M059J (cell line): Measurements from ENCODE around the gene SAXO1. TPM values are rescaled to one million over a fixed set of nuclear protein-coding genes. Genes with fewer than 3 reads are reported as not detected.
"Not testable (repeated sequence)": the region's sequence is repeated elsewhere in the genome, so short reads cannot be mapped to it uniquely, and the experiment has no call there.

Source experiments
- DNase-seq: peaks from one replicate; pipeline ENCODE4 v3.0.0-alpha.2; 2012; ENCODE audit warnings: low read depth
- total RNA-seq: library from RNA; depleted of rRNA; stranded (reverse); fragments of >200 nt; shearing (Covaris generic); gene quantifications from 2 replicates; pipeline ENCODE4 v1.2.3, GENCODE V29; 2014

Gene SAXO1
- total RNA-seq, 1 experiment from 2014 or later, result 0.10 TPM

DNA sequence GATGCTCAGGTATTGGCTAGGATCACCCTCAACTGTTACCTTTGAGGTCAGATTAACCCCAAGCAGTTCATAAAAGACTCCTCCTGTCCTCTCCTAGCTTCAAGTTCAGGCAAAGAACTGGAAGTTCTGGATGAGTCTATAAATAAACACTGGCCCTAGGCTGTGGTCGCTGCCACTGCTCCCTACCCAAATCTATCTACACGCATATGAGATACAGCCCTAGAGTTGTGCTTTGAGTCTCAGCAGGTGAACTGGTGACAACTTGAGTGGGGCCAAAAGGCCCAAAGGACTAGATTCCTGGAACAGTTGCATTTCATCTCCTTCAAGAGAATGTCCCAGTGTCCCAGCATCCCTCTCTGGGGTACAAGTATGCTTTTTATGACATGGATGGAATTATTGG, 62.6 kb downstream of the SAXO1 start:
- DNase-seq, result no peak

DNA sequence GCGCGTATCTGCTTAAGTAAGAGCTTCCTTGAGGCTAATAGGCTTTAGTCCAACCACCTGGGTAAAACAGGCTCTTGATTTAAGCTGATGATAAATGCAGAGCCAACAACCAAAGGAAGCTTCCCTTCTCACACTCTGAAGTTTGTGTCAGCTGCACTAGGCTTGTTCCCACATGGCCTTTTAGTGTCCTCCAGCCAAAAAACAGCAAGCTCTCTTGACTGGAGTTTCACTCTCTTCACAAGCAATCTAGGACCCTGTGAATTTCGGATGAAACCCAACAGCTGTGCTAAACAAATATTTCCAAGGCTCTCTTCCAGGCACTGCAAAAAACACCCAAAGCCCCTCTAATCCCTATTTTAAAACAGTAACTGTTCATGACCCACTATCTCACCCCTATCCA, 63.9 kb downstream of the SAXO1 start:
- no peak for DNase-seq

DNA sequence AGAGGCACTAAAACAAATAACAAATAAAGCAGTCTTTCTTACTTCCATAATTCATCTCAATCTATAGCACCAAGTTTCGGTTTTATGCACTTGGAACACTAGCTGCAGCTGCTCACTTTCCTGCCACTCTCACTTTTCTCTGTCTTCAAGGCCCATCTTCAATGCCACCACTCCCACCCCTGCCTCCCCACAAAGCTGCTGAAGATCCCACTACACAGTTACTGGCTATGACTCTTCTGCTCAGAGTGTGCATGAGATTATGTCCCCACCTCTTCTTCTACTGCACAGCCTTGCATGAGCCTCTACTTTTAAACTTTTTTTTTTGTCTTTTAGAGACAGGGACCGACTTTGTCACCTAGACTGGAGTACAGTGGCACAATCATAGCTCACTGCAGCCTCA, 77.4 kb downstream of the SAXO1 start:
- no peak for DNase-seq

DNA sequence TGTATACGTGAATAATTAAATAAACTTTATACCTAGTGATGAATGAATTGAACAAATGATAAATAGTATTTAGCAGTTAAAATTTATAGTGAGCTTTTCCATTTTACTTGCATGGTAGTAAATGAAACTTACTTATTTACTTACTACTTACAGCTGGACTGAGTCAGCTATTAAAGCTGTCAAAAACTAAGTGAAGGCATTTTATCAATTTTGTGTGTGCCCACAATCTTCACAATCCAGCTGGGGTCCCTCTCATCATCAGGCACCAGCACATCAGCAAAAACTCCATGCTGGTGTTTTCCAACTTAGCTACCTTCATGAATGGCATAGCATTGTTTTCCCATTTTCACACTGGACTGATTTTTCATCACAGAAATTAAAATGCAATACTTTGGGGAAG, 81.1 kb downstream of the SAXO1 start:
- DNase-seq, result no peak

DNA sequence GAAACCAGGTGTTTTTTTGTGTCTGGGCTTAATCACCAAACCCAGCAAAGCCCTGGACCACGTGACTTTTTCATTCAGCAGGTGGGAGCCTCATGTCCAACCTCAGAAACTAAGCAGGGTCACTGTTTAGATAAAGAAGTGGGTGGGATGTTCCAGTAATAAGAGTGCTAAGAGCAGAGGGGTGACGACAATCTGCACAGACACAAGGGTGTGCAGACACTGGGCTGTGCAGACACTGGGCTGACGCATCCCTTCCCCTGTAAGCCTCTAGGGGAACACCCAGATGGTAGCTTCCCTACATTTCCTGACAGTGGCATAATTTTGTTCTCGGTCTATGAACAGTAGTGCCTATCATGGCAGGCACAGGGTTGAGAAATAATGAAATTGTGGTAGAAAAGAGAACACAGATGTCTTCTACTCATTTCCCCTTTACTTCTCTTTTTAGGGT, 85.1 kb downstream of the SAXO1 start:
- DNase-seq, result no peak

DNA sequence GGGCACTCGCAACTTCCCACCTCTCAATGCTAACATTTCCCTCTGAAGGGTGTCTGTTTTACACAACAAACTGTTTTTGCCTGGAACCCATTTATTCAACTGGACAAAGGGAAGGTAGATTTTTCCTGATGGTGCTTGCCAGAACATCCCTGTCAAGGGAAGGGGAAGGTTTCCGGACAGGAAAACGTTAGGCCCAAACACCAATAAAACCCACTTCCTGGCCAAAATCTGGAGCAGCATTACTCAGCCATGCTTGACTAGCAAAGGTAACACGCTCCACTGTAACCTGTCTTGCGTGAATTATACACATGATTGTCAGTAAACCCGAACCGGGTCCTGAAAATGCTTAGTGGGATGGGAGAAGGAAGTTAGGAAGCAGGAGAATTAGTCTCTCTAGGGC, 90.2 kb downstream of the SAXO1 start:
- DNase-seq, result no peak

DNA sequence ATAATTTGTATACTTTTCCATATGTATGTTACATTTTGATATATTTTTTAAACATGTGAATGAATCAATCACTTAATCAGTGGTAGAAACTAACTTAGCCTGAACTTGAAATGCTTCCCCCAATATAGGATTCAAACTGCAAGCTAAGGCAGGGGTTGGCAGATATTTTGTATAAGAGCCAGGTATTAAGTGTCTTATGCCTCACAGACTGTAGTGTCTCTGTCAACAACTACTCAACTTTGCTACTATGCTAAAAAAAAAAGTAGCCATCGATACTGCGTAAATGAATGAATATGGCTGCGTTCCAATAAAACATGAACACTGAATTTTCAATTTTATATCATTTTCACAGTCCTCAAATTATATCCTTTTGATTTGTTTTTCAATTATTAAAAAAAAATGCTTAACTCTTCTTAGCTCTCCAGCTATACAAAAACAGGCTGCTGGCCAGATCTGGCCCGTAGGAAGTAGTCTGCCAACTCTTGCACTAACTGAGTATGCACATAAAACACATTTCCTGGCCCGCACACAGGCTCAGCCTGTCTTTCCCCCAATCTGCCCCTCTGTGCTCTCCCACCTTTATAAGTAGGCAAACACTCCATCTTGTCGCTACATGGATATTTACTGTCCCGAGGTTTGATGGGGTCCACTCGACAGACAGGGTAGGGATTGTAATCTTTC, 91.8 kb downstream of the SAXO1 start:
- DNase-seq, result no peak

DNA sequence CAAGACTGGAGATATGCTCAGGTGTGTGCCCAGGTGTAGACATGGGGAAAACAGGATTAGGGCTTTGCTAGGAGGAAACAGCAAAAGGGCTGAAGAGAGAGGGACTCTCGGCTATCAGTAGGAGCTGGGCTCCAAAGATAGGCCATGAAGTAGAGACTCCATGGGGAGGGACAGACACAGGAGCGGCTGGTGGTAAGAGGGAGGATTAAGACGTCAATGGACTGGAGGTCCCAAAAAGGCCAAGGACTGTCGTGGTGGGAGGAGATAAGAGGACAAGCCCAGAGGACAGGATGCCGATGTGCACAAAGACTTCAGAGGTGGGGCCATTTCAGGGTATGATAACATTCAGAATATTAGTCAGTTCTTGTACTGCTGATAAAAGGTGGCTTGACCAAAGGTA, 93.1 kb downstream of the SAXO1 start:
- DNase-seq, result no peak

DNA sequence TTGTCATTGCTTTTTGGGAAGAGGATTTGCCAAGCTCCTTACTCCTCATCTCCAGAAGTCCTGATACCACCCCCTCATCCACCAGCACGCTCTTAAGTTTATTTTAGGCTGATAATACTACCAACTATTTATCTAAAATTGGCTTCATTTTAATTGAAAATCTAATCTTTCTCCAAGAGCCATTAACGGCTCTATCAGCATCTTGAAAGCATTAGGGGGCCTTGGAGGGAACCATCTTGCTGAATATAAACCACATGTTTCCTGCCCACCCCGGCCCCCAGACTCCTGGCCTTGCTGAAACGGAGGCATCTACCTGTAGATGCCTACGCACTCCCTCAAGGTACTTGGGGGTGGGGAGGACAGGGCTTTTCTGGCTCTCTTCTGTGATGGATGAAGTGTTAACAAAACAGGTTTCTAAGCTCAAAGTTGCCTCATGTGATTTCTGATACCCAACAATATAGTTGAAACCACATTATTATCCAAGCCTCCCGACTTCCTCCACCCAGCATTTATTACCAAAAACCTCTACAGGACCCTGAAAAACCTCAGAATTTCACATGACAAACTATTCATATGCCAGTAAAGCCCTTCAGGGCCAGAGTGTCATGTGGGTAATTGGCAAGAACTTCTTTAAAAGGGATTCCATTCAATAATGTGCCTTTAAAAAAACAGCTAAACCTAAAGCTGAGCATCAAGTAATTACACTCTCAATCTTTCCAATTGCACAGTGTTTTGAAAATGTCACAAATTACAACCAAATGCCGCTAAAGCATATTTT, 96.7 kb downstream of the SAXO1 start:
- no peak for DNase-seq

DNA sequence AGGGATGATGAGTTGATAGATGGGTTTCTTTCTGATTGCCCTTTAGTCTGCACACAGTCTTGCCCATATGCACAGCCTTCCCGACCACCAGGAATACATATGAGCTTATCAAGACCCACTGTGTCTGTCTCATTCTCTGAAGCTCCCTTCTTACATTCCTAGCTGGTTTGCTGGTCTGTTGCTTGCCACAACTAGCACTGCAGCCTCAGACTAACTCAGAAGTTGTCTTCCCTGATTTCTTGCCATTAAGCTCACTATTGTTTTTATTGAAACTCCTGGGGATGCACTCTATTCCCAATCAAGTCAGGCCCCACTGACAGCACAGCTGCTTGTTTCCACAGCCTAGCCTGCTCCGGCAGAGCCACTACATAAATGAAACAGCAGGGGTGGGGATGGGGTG, 97.5 kb downstream of the SAXO1 start:
- DNase-seq, result no peak

DNA sequence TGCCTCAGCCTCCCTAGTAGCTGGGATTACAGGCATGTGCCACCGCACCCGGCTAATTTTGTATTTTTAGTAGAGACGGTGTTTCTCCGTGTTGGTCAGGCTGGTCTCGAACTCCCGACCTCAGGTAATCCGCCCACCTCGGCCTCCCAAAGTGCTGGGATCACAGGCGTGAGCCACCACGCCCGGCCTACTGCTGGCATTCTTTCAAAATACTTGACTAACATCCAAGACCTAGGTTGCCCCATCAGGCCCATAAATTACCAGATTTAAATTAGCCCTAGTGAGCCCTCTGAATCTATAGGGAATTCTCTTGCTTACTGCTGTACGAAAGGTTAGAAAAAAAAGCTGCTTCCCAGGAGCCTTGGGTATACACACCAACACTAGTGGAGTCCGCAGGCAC, 102.4 kb downstream of the SAXO1 start:
- DNase-seq, result not testable (repeated sequence)

DNA sequence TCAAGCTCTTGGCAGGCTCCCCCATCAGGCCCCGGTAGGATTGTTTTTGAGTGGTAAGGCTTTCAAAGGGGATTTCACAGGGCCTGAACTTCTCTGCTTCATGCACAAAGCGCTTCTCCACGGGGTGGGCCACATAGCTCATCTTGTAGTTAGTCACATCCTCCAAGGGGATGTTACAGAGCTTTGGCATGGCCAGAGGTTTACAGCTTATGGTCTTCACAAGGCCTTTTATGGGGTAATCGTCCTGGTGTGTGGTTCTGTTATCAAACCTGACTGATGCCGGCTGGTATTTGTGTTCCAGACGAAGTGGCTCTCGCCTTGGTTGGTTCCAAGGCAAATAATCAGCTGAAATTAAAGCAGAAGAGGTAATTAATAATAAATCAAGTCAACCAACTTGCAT, 104.3 kb downstream of the SAXO1 start:
- peak; percentile 13 for DNase-seq

DNA sequence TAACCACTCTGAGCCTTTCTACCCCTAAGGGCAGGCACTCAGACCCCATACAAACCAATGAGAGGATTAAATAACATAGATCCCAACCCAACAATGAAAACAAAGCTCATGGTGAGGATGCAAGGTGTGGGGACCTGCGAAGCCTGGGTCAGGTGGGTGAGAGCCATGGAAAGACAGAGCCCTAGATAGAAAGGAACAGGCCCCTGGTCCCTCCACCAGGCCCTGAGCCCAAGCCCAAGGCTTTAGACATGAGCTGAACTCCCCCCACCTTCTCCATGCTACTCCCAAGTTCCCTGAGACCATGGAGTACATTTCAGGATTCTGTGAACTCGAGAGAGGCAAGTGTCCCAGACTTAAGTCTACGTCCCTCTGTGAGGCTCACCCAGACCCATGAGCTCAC, 106.5 kb downstream of the SAXO1 start:
- no peak for DNase-seq

DNA sequence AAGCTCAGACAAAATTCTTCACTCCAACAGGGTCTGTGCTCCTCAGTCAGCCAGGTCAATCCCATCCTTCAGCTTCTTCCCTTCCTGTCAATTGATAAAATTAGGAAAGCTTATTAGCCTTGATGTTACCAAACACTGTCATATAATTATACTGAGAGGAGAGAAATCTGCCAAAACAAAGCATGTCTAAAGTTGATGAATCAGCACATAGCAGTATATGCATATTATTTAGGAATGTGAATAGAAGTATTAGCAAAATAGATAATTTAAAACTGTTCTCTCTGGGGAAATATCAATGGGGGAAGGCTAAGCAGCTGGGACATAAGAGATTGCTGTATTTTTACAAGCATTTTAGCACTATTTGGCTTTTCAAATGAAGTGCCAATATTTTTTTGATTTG, 107.1 kb downstream of the SAXO1 start:
- DNase-seq, result no peak

DNA sequence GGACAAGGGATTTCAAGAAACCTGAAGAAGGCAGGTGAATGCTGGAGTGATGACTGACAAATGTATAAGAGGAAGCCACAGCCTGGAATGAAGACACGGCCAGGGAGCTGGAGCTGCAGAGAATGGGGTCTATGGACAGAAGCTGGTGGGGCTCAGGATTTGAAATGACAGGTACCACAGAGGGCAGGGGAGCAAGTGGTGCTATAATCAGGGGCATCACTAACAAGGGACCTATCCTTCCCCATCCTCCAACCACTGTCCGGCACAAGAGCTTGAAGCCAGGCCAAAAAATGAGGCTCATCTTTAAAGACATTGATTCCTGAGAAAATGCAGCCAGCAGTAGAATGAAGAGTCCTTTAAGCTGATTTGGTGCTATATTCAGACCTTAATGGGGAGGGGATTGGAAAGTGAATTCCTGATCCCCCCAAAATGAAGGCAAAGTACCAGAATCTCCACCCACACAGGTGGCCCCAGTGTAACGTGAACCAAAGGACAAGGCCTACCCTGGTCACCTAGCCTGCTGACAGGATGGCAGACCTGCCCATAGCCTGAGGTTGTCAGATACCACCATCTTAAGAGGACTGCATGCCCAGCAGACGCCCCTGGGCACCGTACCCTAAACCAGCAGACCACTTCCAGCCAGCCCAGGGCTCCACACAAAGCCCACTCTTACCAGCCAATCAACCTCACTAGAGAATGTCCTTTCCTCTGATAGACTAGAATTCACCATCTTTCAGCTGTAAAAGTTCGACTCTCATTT, 109.2 kb downstream of the SAXO1 start:
- DNase-seq, result no peak

DNA sequence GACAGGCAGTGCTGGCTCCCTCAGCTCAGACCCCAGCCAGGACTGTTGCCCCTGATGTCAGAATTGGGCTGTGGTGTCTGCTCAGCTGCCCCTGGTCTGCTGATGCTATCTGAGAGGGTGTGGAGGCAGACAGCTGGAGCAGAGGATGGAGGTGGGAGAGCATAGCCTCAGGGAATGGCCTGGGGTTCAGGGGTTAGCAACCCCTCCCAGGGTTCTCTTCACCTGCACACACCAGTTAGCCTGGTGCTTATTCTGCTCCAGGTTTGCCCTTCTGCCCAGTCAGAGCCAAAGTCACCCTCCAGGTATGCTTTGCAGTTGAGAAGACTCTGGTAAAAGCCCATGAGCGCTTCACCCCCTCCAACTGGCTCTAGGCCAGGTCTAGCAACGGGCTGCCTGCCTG, 109.8 kb downstream of the SAXO1 start:
- DNase-seq, result no peak

DNA sequence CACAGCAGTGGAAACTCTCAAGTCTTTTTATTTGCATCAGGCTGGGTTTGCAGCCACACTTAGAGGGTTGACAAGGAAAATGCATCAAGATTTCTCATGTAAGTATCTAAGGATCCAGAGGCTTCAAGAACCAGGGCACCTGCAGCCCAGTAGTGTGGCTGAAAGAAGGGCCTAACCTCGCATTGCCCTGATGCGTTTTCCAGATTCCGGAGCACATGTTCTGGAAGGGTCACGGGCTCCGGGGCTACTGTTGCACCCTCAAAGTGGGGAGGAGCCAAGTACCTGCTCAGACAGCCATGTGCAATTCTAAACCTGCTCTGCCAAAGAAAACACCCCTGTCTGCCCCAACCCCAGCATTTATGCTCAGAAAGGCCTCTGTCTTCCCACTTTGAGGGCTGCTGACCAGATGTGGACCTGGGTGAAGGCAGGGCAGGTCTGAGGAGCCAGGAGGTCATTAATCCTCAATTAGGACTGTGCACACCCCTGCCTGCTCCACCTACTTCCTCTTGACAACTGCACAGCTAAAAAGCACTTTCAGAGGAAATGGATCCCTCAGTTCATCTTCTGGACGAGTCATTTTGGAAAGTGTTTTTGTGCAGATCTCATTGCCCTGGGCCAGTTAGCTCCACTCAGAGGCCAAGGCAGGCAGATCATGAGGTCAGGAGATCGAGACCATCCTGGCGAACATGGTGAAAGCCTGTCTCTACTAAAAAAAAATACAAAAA, 110.7 kb downstream of the SAXO1 start:
- no peak for DNase-seq

DNA sequence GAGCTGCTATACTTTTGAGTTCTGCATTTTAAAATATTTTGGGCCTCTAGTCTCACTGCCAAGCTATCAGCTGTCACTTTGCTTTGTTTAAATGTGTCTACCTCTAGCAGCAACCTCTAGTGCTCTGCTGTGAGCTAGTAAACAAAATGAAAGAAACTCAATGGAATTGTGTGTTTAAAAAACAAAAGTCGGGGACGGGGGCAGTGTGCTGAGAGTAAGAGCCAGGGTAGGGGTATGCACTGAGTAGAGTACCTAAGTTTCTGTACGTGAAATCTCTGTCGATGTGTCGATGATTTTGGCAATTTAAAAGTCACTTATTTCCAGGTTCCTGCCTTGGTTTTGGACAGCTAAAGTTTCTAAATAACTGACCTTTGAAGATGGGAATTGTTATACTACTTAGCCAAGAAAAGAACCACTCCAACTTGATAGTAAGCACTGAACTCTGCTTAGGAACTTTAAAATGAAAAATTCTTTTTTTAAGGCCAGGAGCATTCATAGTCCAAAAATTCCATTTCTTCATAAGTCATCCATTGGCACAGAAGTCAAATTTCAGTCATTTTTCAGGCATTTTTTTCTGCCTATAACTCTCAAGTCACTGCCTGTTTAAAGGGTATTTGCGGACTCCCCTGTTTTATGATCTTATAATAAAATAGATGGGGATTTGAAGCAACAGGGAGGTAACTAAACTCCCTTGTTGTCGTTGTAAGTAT, 111.5 kb downstream of the SAXO1 start:
- DNase-seq, result no peak

DNA sequence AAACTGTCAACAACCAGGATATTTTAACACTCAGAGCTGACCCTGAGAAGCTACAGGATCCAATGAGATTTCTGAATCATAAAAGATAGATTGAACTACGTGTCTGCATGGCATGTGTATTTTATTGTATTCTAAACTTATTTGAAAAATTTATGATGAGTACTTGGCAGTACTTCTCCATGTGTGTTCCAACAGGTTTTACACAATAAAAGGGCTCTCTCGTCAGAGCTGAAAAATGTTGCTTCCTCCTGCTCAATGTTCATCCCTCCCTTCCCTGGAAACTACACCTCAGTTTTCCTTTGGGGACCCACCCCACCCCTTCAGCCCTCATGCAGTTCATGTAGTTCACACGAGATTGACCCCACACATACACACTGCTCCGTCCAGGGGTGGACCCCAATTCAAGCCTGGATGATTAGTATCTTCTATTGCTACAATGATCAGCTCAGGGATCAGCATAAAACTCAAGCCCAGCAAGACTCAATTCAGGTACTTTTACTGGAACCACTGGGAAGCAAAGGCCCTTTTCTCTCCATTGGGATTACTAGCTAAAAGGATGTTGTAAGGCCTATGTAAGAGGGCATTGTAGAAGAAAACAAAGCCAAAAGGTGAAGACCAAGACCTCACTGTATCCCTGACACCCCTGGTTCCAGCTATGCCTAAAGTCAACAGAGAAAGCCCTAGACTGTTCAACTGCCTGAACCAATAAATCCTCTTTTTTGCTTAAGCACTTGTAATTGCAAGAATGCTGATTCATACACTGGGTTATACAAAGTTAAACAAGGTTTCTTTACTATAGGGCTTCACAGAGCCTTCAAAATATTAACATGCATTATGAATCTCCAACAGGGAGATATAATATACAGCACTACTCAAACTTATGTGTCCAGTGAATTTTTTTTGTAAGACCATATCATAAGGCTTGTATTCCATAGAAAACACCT, 112.6 kb downstream of the SAXO1 start:
- no peak for DNase-seq

DNA sequence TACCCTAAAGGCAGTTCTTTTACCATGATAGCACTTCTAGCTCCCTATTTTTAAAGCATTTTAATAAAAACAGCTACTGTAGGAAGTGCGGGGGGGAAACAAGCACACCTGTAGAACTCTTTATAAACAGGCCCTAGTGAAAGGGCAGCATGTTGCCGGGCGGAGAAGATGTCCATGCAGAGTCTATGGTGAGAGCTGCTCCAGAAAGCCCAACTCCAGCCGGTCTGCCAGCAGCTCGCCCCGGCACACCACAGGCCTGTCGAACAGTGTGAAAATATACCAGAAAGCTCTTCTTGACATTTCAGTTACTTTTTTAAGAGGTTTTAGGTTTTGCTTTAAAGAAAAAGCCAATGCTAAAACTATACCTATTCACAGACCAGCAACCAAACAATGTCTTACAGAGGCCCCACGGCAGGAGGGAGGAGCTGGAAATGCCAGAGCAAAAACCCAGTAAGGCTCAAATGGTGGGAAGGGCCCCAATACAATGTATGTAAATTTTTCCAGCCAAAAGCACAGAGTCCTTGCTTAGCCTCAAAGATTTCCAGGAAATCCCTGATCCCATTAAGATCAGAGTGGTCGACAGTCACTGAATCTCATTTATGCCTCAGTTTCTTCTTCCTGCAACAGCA, 121.2 kb downstream of the SAXO1 start:
- DNase-seq, result no peak
